GM12878 (cell line): ENCODE measurements around the gene CCT8L2. TPM values are rescaled to one million over a fixed set of nuclear protein-coding genes. Genes with fewer than 3 reads are reported as not detected.

Source experiments
- ATAC-seq: fragments of 200-7000 bp; cut with Tn5 transposase; 3 replicates; pipeline ENCODE4 v1.9.1; 2020; ENCODE audit warnings: mild to moderate bottlenecking, moderate library complexity
- BruUV-seq: library from RNA; stranded (reverse); fragments of 400-500 nt; replicated peaks from 2 replicates; lab custom pipeline; 2021; lab: Mats Ljungman, UMichigan
- CTCF ChIA-PET: fragments of 300-600 bp; sonication (Branson Sonifier 250); formaldehyde crosslinking; extraction: SDS; loops from one replicate; lab custom pipeline; 2021; ENCODE audit warnings: inconsistent platforms; lab: Yijun Ruan, JAX
- POLR2A ChIA-PET: fragments of 350-600 bp; formaldehyde crosslinking; extraction: SDS; loops from one replicate; lab custom pipeline; 2021; ENCODE audit warnings: inconsistent platforms; lab: Charles Lee
- RAD21 ChIA-PET: fragments of 300-600 bp; sonication (Branson Sonifier 250); formaldehyde crosslinking; loops from one replicate; lab custom pipeline; 2023; ENCODE audit warnings: antibody characterized with exemption; ENCODE audit not compliant: unreplicated experiment; lab: Charles Lee
- SMC1A ChIA-PET: fragments of 300-600 bp; sonication (Branson Sonifier 250); formaldehyde crosslinking; loops from one replicate; lab custom pipeline; 2023; ENCODE audit not compliant: unreplicated experiment, uncharacterized antibody; lab: Charles Lee
- DNase-seq: peaks from one replicate; pipeline ENCODE4 v3.0.0-alpha.2; 2011; ENCODE audit warnings: low read depth, low spot score
- FAIRE-seq: peaks from 3 replicates; lab custom pipeline; 2011; peaks lifted over from hg19 to GRCh38; lab: Jason Lieb, UNC
- H2AFZ ChIP-seq: 2 replicates; pipeline ENCODE4 v1.6.0; 2011; ENCODE audit warnings: low read depth, low read length, control low read depth; ENCODE audit not compliant: control insufficient read depth
- H3K27ac ChIP-seq: 2 replicates; pipeline ENCODE4 v1.5.1; 2011; ENCODE audit warnings: control low read depth; ENCODE audit not compliant: control insufficient read depth, insufficient read depth
- H3K27me3 ChIP-seq, 2 experiments: replicated peaks in 1 of 2; 2 replicates each; pipeline versions ENCODE4 v1.6.0 to v1.6.1; 2011; ENCODE audit warnings: low read length in 1 of 2; ENCODE audit not compliant: control insufficient read depth in 2 of 2, insufficient read depth in 2 of 2
- H3K36me3 ChIP-seq, 2 experiments: 2 replicates each; pipeline ENCODE4 v1.5.1; 2011; ENCODE audit warnings: low read length in 1 of 2; ENCODE audit not compliant: control insufficient read depth in 2 of 2, insufficient read depth in 2 of 2
- H3K4me1 ChIP-seq: 2 replicates; pipeline ENCODE4 v1.6.1; 2011; ENCODE audit warnings: mild to moderate bottlenecking, low read length, moderate library complexity, mixed read lengths; ENCODE audit not compliant: control insufficient read depth, insufficient read depth
- H3K4me2 ChIP-seq: 2 replicates; pipeline ENCODE4 v1.6.0; 2011; ENCODE audit warnings: control low read depth; ENCODE audit not compliant: control insufficient read depth, insufficient read depth
- H3K4me3 ChIP-seq: fragments of 200-600 bp; sonication (generic); 2 replicates; pipeline ENCODE4 v1.5.1; 2016
- H3K79me2 ChIP-seq: 2 replicates; pipeline ENCODE4 v1.6.0; 2011; ENCODE audit warnings: low read length; ENCODE audit not compliant: control insufficient read depth, insufficient read depth
- H3K9ac ChIP-seq: 2 replicates; pipeline ENCODE4 v1.8.0; 2011; ENCODE audit warnings: low read length, control low read depth, mixed read lengths; ENCODE audit not compliant: control insufficient read depth, insufficient read depth
- H3K9me3 ChIP-seq: replicated peaks from 3 replicates; pipeline ENCODE4 v1.5.1; 2011; ENCODE audit warnings: mild to moderate bottlenecking, low read length; ENCODE audit not compliant: control insufficient read depth, insufficient read depth
- H4K20me1 ChIP-seq: 2 replicates; pipeline ENCODE4 v1.6.0; 2011; ENCODE audit not compliant: control insufficient read depth, insufficient read depth
- ASH2L ChIP-seq: fragments of 300-600, 200-600 bp; sonication (generic); IDR thresholded peaks from 2 replicates; pipeline ENCODE4 v1.6.1; 2017; ENCODE audit warnings: low read depth, mild to moderate bottlenecking, borderline replicate concordance
- BACH1 ChIP-seq: fragments of 450-650 bp; IDR thresholded peaks from 2 replicates; pipeline ENCODE4 v1.6.1; 2017; ENCODE audit warnings: mild to moderate bottlenecking, borderline replicate concordance
- HDAC2 ChIP-seq: fragments of 200-600 bp; sonication (generic); IDR thresholded peaks from 2 replicates; pipeline ENCODE4 v1.6.1; 2017
- IKZF1 ChIP-seq: fragments of 450-650 bp; conservative IDR thresholded peaks from 2 replicates; pipeline ENCODE4 v1.6.1; 2017; ENCODE audit warnings: antibody characterized with exemption, mild to moderate bottlenecking
- KLF5 ChIP-seq: fragments of 450-650 bp; IDR thresholded peaks from 2 replicates; pipeline ENCODE4 v1.6.1; 2014; ENCODE audit warnings: mild to moderate bottlenecking; ENCODE audit not compliant: partially characterized antibody
- MEF2A ChIP-seq: IDR thresholded peaks from 2 replicates; pipeline ENCODE4 v1.6.1; 2011; ENCODE audit warnings: low read depth, mild to moderate bottlenecking, low read length, moderate library complexity; ENCODE audit not compliant: insufficient read depth
- MYC ChIP-seq: IDR thresholded peaks from 2 replicates; pipeline ENCODE4 v1.6.1; 2011; ENCODE audit warnings: mild to moderate bottlenecking, low read length, moderate library complexity, inconsistent platforms; ENCODE audit not compliant: insufficient read depth, insufficient replicate concordance, insufficient read length, severe bottlenecking
- NKRF ChIP-seq: fragments of 450-650 bp; conservative IDR thresholded peaks from 2 replicates; pipeline ENCODE4 v1.6.1; 2017; ENCODE audit warnings: mild to moderate bottlenecking, moderate library complexity
- POLR2AphosphoS5 ChIP-seq: IDR thresholded peaks from 2 replicates; pipeline ENCODE4 v1.6.1; 2011; ENCODE audit warnings: mild to moderate bottlenecking, low read length, inconsistent platforms
- SIN3A ChIP-seq: IDR thresholded peaks from 2 replicates; pipeline ENCODE4 v1.6.1; 2012; ENCODE audit warnings: low read depth, low read length, improper control_type of control experiment
- SIX5 ChIP-seq: IDR thresholded peaks from 2 replicates; pipeline ENCODE4 v1.6.1; 2011; ENCODE audit warnings: mild to moderate bottlenecking, low read depth, low read length, moderate library complexity; ENCODE audit not compliant: severe bottlenecking
- SUZ12 ChIP-seq: fragments of 200-600 bp; sonication (generic); IDR thresholded peaks from one replicate; pipeline ENCODE4 v1.6.1; 2018; ENCODE audit warnings: antibody characterized with exemption, mild to moderate bottlenecking; ENCODE audit not compliant: unreplicated experiment
- TAF1 ChIP-seq: IDR thresholded peaks from 2 replicates; pipeline ENCODE4 v1.6.1; 2011; ENCODE audit warnings: mild to moderate bottlenecking, low read depth, low read length, borderline replicate concordance
- USF1 ChIP-seq: IDR thresholded peaks from 2 replicates; pipeline ENCODE4 v1.6.1; 2011; ENCODE audit warnings: borderline replicate concordance, low read depth, mild to moderate bottlenecking, moderate library complexity, mixed read lengths, low read length; ENCODE audit not compliant: insufficient read depth; ENCODE audit errors: extremely low read length
- ZBTB11 ChIP-seq: fragments of 450-650 bp; formaldehyde crosslinking; IDR thresholded peaks from 2 replicates; pipeline ENCODE4 v1.5.0; 2022; ENCODE audit warnings: mild to moderate bottlenecking, missing genetic modification characterization
- ZNF217 ChIP-seq: fragments of 450-650 bp; IDR thresholded peaks from 2 replicates; pipeline ENCODE4 v1.6.1; 2017; ENCODE audit warnings: antibody characterized with exemption, mild to moderate bottlenecking
- ZNF274 ChIP-seq: IDR thresholded peaks from one replicate; pipeline ENCODE4 v1.8.0; 2011; ENCODE audit not compliant: insufficient read length, insufficient read depth
- WGBS: methylation state at CpG from one replicate; pipeline ENCODE4 v1.1.6; 2016; ENCODE audit warnings: low lambda C conversion rate; ENCODE audit not compliant: insufficient replicate concordance, insufficient coverage; ENCODE audit errors: missing lambda C conversion rate; 5-methylcytosine and 5-hydroxymethylcytosine counted together
- in situ Hi-C: fragments of 300-500 bp; cut with MboI; formaldehyde crosslinking; loops from 9 replicates; pipeline ENCODE4 v1.14.3; 2018; ENCODE audit warnings: mixed read lengths
- intact Hi-C: fragments of 100-400 bp; cut with micrococcal nuclease; formaldehyde crosslinking; loops from one replicate; pipeline ENCODE4 v1.14.2; 2022; ENCODE audit not compliant: unreplicated experiment
- polyA plus RNA-seq, 11 experiments: library from polyadenylated mRNA; depleted of rRNA in 4 of 11; unstranded in 6 of 11; stranded (reverse) in 5 of 11; fragments of >200 nt; fragmentation: Nextera tagmentation in 4 of 11; fragmentation: Illumina TruSeq in 1 of 11; extraction: Ambion mirVana in 4 of 11; extraction: Trizol in 1 of 11; gene quantifications; 1 replicate in 1 of 11; 2 replicates in 10 of 11; pipeline versions ENCODE4 v1.2.1 to v1.2.3, GENCODE V29; 2011 to 2016; ENCODE audit warnings: inconsistent platforms in 2 of 11, missing spikeins in 2 of 11, low read depth in 1 of 11
- total RNA-seq, 4 experiments: library from RNA; depleted of rRNA in 3 of 4; stranded (reverse); fragments of >200 nt in 3 of 4; fragmentation: Illumina TruSeq in 1 of 4; extraction: Trizol in 1 of 4; gene quantifications; 2 replicates each; pipeline versions ENCODE4 v1.2.1 to v1.2.3, GENCODE V29; 2013 to 2021
- TF ChIP-seq, protein P1 (sequence below): fragments of 150-350 bp; IDR thresholded peaks from 2 replicates; pipeline ENCODE4 v1.6.1; 2014; ENCODE audit warnings: mild to moderate bottlenecking, low read depth, low read length

Gene CCT8L2
- total and polyA plus RNA-seq, 10 of the 15 experiments (the other 5 are each of a cell fraction or from before 2014, with no cell fraction given) = not detected

DNA sequence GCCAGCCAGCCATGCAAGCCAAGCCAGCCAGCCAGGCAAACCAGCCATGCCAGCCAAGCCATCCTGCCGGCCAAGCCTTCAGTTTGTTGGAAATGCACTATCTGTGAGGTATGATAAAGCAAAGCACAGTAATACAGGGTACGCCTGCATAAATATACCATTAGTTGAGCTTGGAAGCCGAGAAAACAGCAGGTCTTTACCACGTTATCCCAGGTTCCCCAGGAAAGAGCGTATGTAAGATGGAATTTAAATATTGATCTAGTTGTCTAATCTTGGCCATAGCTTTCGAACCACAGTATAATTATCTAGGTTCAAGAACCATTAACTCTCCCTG, 24.2 kb downstream of the CCT8L2 start:
- 12% methylated on average over 6 of the region's 6 CpGs for WGBS
- ATAC-seq (no peak), FAIRE-seq (no peak), DNase-seq (no peak)
- no peak overlapping the region for H2AFZ ChIP-seq
- POLR2A ChIA-PET = no interaction called here
- no peak overlapping the region for H3K27ac ChIP-seq
- SMC1A ChIA-PET = no interaction called here
- CTCF ChIA-PET = no interaction called here
- H3K9me3 ChIP-seq = no peaks in the 10 kb centered on the region; the same call in 2 of the 3 replicates
- no TSS peak for BruUV-seq
- H3K4me1 ChIP-seq = no peaks in the 10 kb centered on the region
- H3K36me3 ChIP-seq = no peaks in the 10 kb centered on the region
- H3K4me3 ChIP-seq = no peak overlapping the region
- in situ Hi-C loops = no loop called here
- no peaks in the 10 kb centered on the region for H3K27me3 ChIP-seq
- H3K9ac ChIP-seq = no peak overlapping the region
- no peaks in the 10 kb centered on the region for H3K79me2 ChIP-seq
- no peak overlapping the region for H3K4me2 ChIP-seq
- RAD21 ChIA-PET = no interaction called here
- intact Hi-C loops = no loop called here
- no peaks in the 10 kb centered on the region for H4K20me1 ChIP-seq
- no peak for TF ChIP-seq IKZF1
- no peak for TF ChIP-seq ASH2L
- TF ChIP-seq NKRF = no peak
- no peak for TF ChIP-seq SIN3A
- no peak for TF ChIP-seq KLF5
- no peak for TF ChIP-seq SIX5
- no peak for TF ChIP-seq TAF1
- TF ChIP-seq USF1 = no peak
- no peak for TF ChIP-seq HDAC2
- TF ChIP-seq ZBTB11 (CRISPR knock-in tag) = no peak
- no peak for TF ChIP-seq MYC
- no peak for TF ChIP-seq ZNF217
- TF ChIP-seq POLR2AphosphoS5 = no peak
- TF ChIP-seq SUZ12 = no peak
- TF ChIP-seq, protein P1, sequence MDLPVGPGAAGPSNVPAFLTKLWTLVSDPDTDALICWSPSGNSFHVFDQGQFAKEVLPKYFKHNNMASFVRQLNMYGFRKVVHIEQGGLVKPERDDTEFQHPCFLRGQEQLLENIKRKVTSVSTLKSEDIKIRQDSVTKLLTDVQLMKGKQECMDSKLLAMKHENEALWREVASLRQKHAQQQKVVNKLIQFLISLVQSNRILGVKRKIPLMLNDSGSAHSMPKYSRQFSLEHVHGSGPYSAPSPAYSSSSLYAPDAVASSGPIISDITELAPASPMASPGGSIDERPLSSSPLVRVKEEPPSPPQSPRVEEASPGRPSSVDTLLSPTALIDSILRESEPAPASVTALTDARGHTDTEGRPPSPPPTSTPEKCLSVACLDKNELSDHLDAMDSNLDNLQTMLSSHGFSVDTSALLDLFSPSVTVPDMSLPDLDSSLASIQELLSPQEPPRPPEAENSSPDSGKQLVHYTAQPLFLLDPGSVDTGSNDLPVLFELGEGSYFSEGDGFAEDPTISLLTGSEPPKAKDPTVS = no peak
- TF ChIP-seq ZNF274 = no peak
- no peak for TF ChIP-seq MEF2A
- no peak for TF ChIP-seq BACH1
